Heart left ventricle (tissue), 16 donors: ENCODE results near the gene SPACA1. TPM values are rescaled to one million over a fixed set of nuclear protein-coding genes. Genes with fewer than 3 reads are reported as not detected.

Experiments used
- ATAC-seq, 4 donors: fragments of 200-7000 bp; cut with Tn5 transposase; one replicate each; pipeline ENCODE4 v1.9.1; 2020 to 2022; ENCODE audit warnings: moderate library complexity in 4 of 4, mild to moderate bottlenecking in 3 of 4, moderate number of reproducible peaks in 1 of 4
- DNase-seq, 5 donors: peaks; one replicate each; pipeline ENCODE4 v3.0.0-alpha.2; 2020
- H3K27ac ChIP-seq, 12 donors: fragments of 200-600 bp; sonication (generic) in 4 of 12; one replicate each; pipeline versions ENCODE4 v1.5.0 to v1.8.0; 2016 to 2022; ENCODE audit warnings: mild to moderate bottlenecking in 2 of 12
- H3K27me3 ChIP-seq, 9 donors: fragments of 200-600 bp; sonication (generic) in 2 of 9; one replicate each; pipeline versions ENCODE4 v1.5.1 to v1.8.0; 2016 to 2022; ENCODE audit warnings: mild to moderate bottlenecking in 3 of 9
- H3K36me3 ChIP-seq, 9 donors: fragments of 200-600 bp; sonication (generic) in 2 of 9; one replicate each; pipeline versions ENCODE4 v1.5.0 to v1.8.0; 2018 to 2022; ENCODE audit warnings: mild to moderate bottlenecking in 2 of 9
- H3K4me1 ChIP-seq, 12 donors: fragments of 200-600 bp; sonication (generic) in 4 of 12; one replicate each; pipeline versions ENCODE4 v1.5.0 to v1.8.0; 2016 to 2022; ENCODE audit warnings: mild to moderate bottlenecking in 3 of 12
- H3K4me3 ChIP-seq, 12 donors: fragments of 200-600 bp; sonication (generic) in 4 of 12; one replicate each; pipeline versions ENCODE4 v1.5.0 to v1.8.0; 2017 to 2022; ENCODE audit warnings: mild to moderate bottlenecking in 9 of 12, moderate library complexity in 4 of 12
- H3K9me3 ChIP-seq, 12 donors: fragments of 200-600 bp; sonication (generic) in 4 of 12; one replicate each; pipeline versions ENCODE4 v1.5.0 to v1.8.0; 2016 to 2022; ENCODE audit warnings: mild to moderate bottlenecking in 1 of 12
- CTCF ChIP-seq, 12 donors: fragments of 200-600 bp; sonication (generic) in 4 of 12; IDR thresholded peaks; one replicate each; pipeline versions ENCODE4 v1.5.0 to v1.8.0; 2018 to 2022; ENCODE audit warnings: antibody characterized with exemption in 12 of 12, mild to moderate bottlenecking in 5 of 12
- POLR2A ChIP-seq, 2 donors: fragments of 450-650 bp; IDR thresholded peaks; one replicate each; pipeline ENCODE4 v1.6.1; 2017; ENCODE audit warnings: antibody characterized with exemption in 2 of 2, mild to moderate bottlenecking in 2 of 2, moderate library complexity in 2 of 2
- WGBS, 4 donors: extraction: QIAGEN DNeasy Blood & Tissue Kit in 2 of 4; methylation state at CpG; one replicate each; pipeline versions ENCODE4 v1.1.5 to v1.1.7; 2013 to 2018; 5-methylcytosine and 5-hydroxymethylcytosine counted together
- intact Hi-C, 10 donors: fragments of 100-400 bp; cut with DNase I; formaldehyde crosslinking; loops; one replicate each; pipeline versions ENCODE4 v1.11.1 to v1.14.2; 2022
- polyA plus RNA-seq, 2 donors: library from polyadenylated mRNA; stranded (reverse); fragments of 200-250 nt; gene quantifications; one replicate each; pipeline ENCODE4 v1.2.3, GENCODE V29; 2013
- total RNA-seq, 9 donors: library from RNA; depleted of rRNA in 2 of 9; stranded (reverse); fragments of >200 nt in 2 of 9; fragmentation: NEBNext Ultra II Directional in 3 of 9; extraction: Animal tissue kit (Norgen Biotek cat#: 25700) in 3 of 9; gene quantifications; one replicate each; pipeline versions ENCODE4 v1.1.0 to v1.2.4, GENCODE V29; 2016 to 2023
- donor health status: ischemic (EF 13 %, LVEDD 7.1; RV severe dilation, severe dysfunction).
- donor health status: healthy with polysubstance abuse.
- donor health status: DM: no; HTN: yes; CAD: no.
- donor health status: DM: no; HTN: no; CAD: no.
- donor health status: ischemic (EF 25% LVEDD 6.9; RV normal size, moderate dysfunction).
- donor health status: ischemic (EF 25% LVEDD 5.7; RV mildly dilated, moderate dysfunction).
- donor health status: healthy.
- donor health status: DM: yes; HTN: yes; CAD: no.
- donor health status: ischemic (EF 35%, LVEDD 5.7; RV mildly dilated, moderate dysfunction).
- donor health status: nonischemic (EF 11% LVEDD 7.7; RV severe dilation, severe dysfunction).
- donor health status: DM: yes; HTN: yes; CAD: no.
- donor health status: PGD.
- donor health status: ischemic (EF 29% LVEDD 5.4; RV normal size, mild dysfunction).
- donor health status: nonischemic (EF 23%, LVEDD 6.1; RV moderate dilation, normal function).

The SPACA1 gene
- total and polyA plus RNA-seq, 11 donors = not detected

DNA sequence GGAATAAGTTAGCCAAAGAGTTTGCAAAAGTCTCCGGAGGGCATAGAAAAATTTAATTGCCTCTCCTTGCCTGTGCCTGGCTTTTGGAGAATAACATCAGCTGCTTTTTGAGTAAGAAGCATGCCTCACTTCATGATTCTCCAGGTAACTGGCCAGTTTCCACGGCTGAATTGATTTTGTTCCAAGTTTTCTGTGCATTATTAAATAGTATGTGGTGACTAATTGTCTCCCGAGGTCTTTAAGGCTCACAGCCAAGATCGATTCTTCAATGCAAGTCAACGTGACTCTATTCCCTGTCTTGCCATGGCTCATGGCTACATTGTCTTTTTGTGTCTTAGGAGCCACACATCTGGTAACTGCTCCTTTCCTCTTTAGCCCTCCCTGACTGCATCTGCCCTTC lies 64.3 kb downstream of the SPACA1 start:
- DNase-seq = no peak

DNA sequence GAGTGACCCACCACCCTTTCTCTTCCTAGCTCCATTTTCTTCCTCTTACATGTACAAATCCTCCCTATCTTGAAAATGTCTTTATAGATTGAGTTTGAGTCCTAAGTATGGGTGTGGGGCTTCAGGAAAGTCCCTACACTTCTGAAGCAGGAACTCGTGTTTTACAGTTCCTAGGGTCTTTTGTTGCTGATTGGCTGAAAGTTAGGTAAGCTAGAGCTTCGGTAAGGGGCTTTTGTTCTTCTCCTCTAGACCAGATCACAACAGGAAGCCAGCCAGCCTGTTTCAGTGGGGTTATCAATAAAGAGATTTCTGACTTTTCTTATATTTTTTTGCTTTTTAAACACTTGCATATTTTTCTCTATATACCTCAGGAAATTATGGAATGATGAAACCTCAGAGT lies 67.2 kb downstream of the SPACA1 start:
- Histone ChIP-seq H3K4me1 (no peaks in the 10 kb centered on the region), H3K36me3 (no peaks in the 10 kb centered on the region), H3K27ac (no peak overlapping the region), H3K4me3 (no peak overlapping the region), H3K27me3 (no peaks in the 10 kb centered on the region), H3K9me3 (no peaks in the 10 kb centered on the region)
- DNase-seq = no peak
- no peak for TF ChIP-seq CTCF (IDR thresholded peaks at IDR 0.05)
- TF ChIP-seq POLR2A (IDR thresholded peaks at IDR 0.05) = no peak
- intact Hi-C loops = no loop called here
- no peak for ATAC-seq
- 18 to 26% (median 22%) methylated on average over 2 of the region's 2 CpGs for WGBS, 4 donors

More for the DNA sequence above, 64.3 kb downstream of the SPACA1 start:
- Histone ChIP-seq H3K27me3 (no peaks in the 10 kb centered on the region), H3K27ac (no peak overlapping the region), H3K36me3 (no peaks in the 10 kb centered on the region), H3K4me3 (no peak overlapping the region), H3K9me3 (no peaks in the 10 kb centered on the region), H3K4me1 (no peaks in the 10 kb centered on the region)
- intact Hi-C loops = no loop called here
- 57 to 67% (median 63%) methylated on average over 5 of the region's 5 CpGs for WGBS, 4 donors
- no peak for ATAC-seq
- TF ChIP-seq CTCF (IDR thresholded peaks at IDR 0.05) (no peak), POLR2A (IDR thresholded peaks at IDR 0.05) (no peak)

DNA sequence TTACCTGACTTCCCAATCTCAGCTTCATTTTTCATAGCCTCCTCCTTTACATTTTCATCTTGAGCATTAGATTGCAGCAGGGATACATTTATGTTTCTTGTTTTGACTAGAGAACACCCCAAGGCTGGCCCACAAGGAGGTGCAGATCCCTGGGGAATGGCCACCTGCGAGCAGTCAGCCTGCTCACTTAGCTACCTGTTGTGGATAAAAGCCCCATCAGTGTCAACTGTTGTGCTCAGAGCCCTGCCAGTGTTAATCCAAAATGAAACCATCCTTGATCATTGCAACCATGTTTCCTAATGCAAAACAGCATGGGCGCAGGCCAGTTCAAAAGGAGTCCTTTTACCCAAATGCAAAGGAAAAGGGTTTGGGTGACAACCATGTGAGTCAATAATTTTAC lies 67.7 kb downstream of the SPACA1 start:
- ATAC-seq = no peak

GRCh38 chr6:88116276-88116675 lies 68.6 kb downstream of the SPACA1 start:
- DNase-seq (no peak), ATAC-seq (no peak)
- H3K27me3 ChIP-seq = no peaks in the 10 kb centered on the region
- H3K4me3 ChIP-seq = no peak overlapping the region
- WGBS, 4 donors = 49 to 55% (median 51%) methylated on average over 3 of the region's 3 CpGs
- H3K9me3 ChIP-seq = no peaks in the 10 kb centered on the region
- H3K27ac ChIP-seq = no peak overlapping the region
- H3K36me3 ChIP-seq = no peaks in the 10 kb centered on the region
- intact Hi-C loops = no loop called here
- H3K4me1 ChIP-seq = no peaks in the 10 kb centered on the region
- TF ChIP-seq CTCF (IDR thresholded peaks at IDR 0.05) = no peak
- TF ChIP-seq POLR2A (IDR thresholded peaks at IDR 0.05) = no peak

More for the DNA sequence above, 67.7 kb downstream of the SPACA1 start:
- Histone ChIP-seq H3K27me3 (no peaks in the 10 kb centered on the region), H3K27ac (no peak overlapping the region), H3K4me1 (no peaks in the 10 kb centered on the region), H3K4me3 (no peak overlapping the region), H3K36me3 (no peaks in the 10 kb centered on the region), H3K9me3 (no peaks in the 10 kb centered on the region)
- intact Hi-C loops = no loop called here
- WGBS, 4 donors = 30 to 80% (median 51%) methylated on average over 2 of the region's 2 CpGs
- DNase-seq = no peak
- TF ChIP-seq POLR2A (IDR thresholded peaks at IDR 0.05) (no peak), CTCF (IDR thresholded peaks at IDR 0.05) (no peak)

Other genes with a start within 250 kb of the SPACA1 start
- gene CNR1, start 118.5 kb downstream of the SPACA1 start, total RNA-seq = under 1 TPM; 0.07 to 0.88 (median 0.50) TPM
- gene CNR1, start 118.5 kb downstream of the SPACA1 start, polyA plus RNA-seq = under 1 TPM; 0.30 to 0.57 TPM